OCI-LY7 (cell line): ENCODE data around the gene PTPRM. TPM values are rescaled to one million over a fixed set of nuclear protein-coding genes. Genes with fewer than 3 reads are reported as not detected.

ENCODE experiments used
- BruUV-seq: library from RNA; stranded (reverse); fragments of 400-500 nt; replicated peaks from 2 replicates; lab custom pipeline; 2021; lab: Mats Ljungman, UMichigan
- CTCF ChIA-PET: fragments of 300-600 bp; sonication (Branson Sonifier 250); formaldehyde crosslinking; loops from one replicate; lab custom pipeline; 2022; ENCODE audit warnings: antibody characterized with exemption; ENCODE audit not compliant: unreplicated experiment; lab: Charles Lee
- POLR2A ChIA-PET: fragments of 300-600 bp; sonication (Branson Sonifier 250); formaldehyde crosslinking; loops from one replicate; lab custom pipeline; 2022; ENCODE audit warnings: antibody characterized with exemption; lab: Charles Lee
- DNase-seq: peaks from one replicate; pipeline ENCODE4 v3.0.0-alpha.2; 2015; ENCODE audit warnings: low spot score
- H2AFZ ChIP-seq: fragments of 200-600 bp; sonication (generic), shearing (Covaris generic); 2 replicates; pipeline ENCODE4 v1.6.1; 2014; ENCODE audit warnings: mild to moderate bottlenecking, antibody characterized with exemption, low read length, moderate library complexity
- H3K27ac ChIP-seq: fragments of 200-600 bp; sonication (generic); 2 replicates; pipeline ENCODE4 v1.5.1; 2014; ENCODE audit warnings: mixed run types, low read depth, mild to moderate bottlenecking, moderate library complexity, low read length, inconsistent platforms; ENCODE audit not compliant: poor library complexity, severe bottlenecking
- H3K36me3 ChIP-seq: fragments of 200-600 bp; sonication (generic); 2 replicates; pipeline ENCODE4 v1.6.1; 2014; ENCODE audit warnings: mild to moderate bottlenecking, antibody characterized with exemption, low read length, moderate library complexity, mixed read lengths; ENCODE audit not compliant: insufficient read depth
- H3K4me1 ChIP-seq: fragments of 200-600 bp; sonication (generic); 2 replicates; pipeline ENCODE4 v1.5.1; 2014; ENCODE audit warnings: mild to moderate bottlenecking, low read length; ENCODE audit not compliant: insufficient read depth, poor library complexity, severe bottlenecking
- H3K4me2 ChIP-seq: fragments of 200-600 bp; sonication (generic); 2 replicates; pipeline ENCODE4 v1.6.1; 2014; ENCODE audit warnings: mild to moderate bottlenecking, low read length
- H3K4me3 ChIP-seq: fragments of 200-600 bp; sonication (generic); 2 replicates; pipeline ENCODE4 v1.5.1; 2014; ENCODE audit warnings: mild to moderate bottlenecking, low read depth, low read length; ENCODE audit not compliant: poor library complexity, severe bottlenecking
- H3K79me2 ChIP-seq: fragments of 200-600 bp; sonication (generic); 2 replicates; pipeline ENCODE4 v1.6.1; 2016; ENCODE audit warnings: low read depth, mild to moderate bottlenecking, low read length, moderate library complexity, mixed read lengths; ENCODE audit not compliant: insufficient read depth
- H3K9me2 ChIP-seq: fragments of 200-600 bp; sonication (generic); 2 replicates; pipeline ENCODE4 v1.6.1; 2016; ENCODE audit warnings: mild to moderate bottlenecking, low read length, mixed read lengths; ENCODE audit not compliant: insufficient read depth
- H3K9me3 ChIP-seq: fragments of 200-600 bp; sonication (generic); 2 replicates; pipeline ENCODE4 v1.6.1; 2014; ENCODE audit warnings: mild to moderate bottlenecking, mixed run types, low read length, mixed read lengths
- H4K20me1 ChIP-seq: fragments of 200-600 bp; sonication (generic); 2 replicates; pipeline ENCODE4 v1.6.1; 2014; ENCODE audit warnings: mild to moderate bottlenecking, antibody characterized with exemption, low read length, moderate library complexity, mixed read lengths; ENCODE audit not compliant: insufficient read depth
- EZH2phosphoT487 ChIP-seq: fragments of 200-600 bp; sonication (generic); IDR thresholded peaks from 2 replicates; pipeline ENCODE4 v1.6.1; 2018; ENCODE audit warnings: low read depth, borderline replicate concordance, mild to moderate bottlenecking, mixed run types, antibody characterized with exemption, low read length, moderate library complexity, mixed read lengths
- intact Hi-C: fragments of 100-400 bp; cut with micrococcal nuclease; formaldehyde crosslinking; loops from one replicate; pipeline ENCODE4 v1.10.0; 2022; ENCODE audit not compliant: unreplicated experiment
- total RNA-seq, 2 experiments: library from RNA; depleted of rRNA in 1 of 2; stranded (reverse); fragments of >200 nt in 1 of 2; shearing (Covaris generic) in 1 of 2; gene quantifications; 2 replicates each; pipeline ENCODE4 v1.2.3, GENCODE V29; 2014 to 2022
- TF ChIP-seq, protein P1 (sequence below): fragments of 200-600 bp; sonication (generic); conservative IDR thresholded peaks from 2 replicates; pipeline ENCODE4 v1.5.1; 2014; ENCODE audit warnings: mild to moderate bottlenecking, antibody characterized with exemption, low read length, moderate library complexity, mixed read lengths

The PTPRM gene
- total RNA-seq, 2 experiments from 2014 or later = not detected

DNA sequence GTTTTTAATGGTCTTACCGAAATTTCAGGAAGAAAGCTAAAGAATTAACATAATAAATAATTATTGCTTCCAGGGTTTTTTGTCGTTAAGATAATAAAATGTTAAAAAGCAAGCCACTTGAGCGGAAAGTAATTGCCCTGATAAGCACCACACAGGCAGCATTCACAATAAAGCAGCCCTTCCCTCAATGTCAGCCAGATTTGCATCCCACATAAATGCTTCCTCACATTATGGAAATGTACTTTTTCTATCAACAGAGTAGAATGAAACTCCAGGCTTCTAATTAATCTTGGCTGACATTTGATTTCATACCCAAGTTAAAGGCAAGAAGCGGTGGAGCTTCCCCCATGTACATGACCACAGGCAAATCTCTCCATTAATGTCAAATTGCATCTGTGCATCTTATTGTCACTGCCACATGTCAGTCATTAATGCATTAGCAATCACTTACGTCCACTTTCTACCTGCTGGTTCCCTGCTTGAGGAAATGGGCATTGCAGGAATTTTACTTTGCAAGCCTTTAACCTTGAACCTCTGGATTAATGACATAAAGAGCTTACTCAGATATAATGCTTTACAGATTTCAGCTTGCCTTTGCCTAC, 26.2 kb downstream of the PTPRM start:
- no peaks in the 10 kb centered on the region for H4K20me1 ChIP-seq
- no peak overlapping the region for H3K4me2 ChIP-seq
- no peak overlapping the region for H3K27ac ChIP-seq
- H2AFZ ChIP-seq = no peak overlapping the region
- H3K4me3 ChIP-seq = no peak overlapping the region
- BruUV-seq = no TSS peak
- no peaks in the 10 kb centered on the region for H3K79me2 ChIP-seq
- H3K9me2 ChIP-seq = no peaks in the 10 kb centered on the region
- ChIA-PET CTCF (no interaction called here), POLR2A (interaction anchor here (0.6 kb wide), 1 partner anchor 519 kb away, joined by 3 read pairs; no protein-coding TSS in a partner anchor)
- DNase-seq = no peak
- TF ChIP-seq EZH2phosphoT487 = no peak
- TF ChIP-seq, protein P1, sequence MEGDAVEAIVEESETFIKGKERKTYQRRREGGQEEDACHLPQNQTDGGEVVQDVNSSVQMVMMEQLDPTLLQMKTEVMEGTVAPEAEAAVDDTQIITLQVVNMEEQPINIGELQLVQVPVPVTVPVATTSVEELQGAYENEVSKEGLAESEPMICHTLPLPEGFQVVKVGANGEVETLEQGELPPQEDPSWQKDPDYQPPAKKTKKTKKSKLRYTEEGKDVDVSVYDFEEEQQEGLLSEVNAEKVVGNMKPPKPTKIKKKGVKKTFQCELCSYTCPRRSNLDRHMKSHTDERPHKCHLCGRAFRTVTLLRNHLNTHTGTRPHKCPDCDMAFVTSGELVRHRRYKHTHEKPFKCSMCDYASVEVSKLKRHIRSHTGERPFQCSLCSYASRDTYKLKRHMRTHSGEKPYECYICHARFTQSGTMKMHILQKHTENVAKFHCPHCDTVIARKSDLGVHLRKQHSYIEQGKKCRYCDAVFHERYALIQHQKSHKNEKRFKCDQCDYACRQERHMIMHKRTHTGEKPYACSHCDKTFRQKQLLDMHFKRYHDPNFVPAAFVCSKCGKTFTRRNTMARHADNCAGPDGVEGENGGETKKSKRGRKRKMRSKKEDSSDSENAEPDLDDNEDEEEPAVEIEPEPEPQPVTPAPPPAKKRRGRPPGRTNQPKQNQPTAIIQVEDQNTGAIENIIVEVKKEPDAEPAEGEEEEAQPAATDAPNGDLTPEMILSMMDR = no peak
- intact Hi-C loops = no loop called here
- H3K9me3 ChIP-seq = no peaks in the 10 kb centered on the region
- no peaks in the 10 kb centered on the region for H3K36me3 ChIP-seq
- H3K4me1 ChIP-seq = no peaks in the 10 kb centered on the region

DNA sequence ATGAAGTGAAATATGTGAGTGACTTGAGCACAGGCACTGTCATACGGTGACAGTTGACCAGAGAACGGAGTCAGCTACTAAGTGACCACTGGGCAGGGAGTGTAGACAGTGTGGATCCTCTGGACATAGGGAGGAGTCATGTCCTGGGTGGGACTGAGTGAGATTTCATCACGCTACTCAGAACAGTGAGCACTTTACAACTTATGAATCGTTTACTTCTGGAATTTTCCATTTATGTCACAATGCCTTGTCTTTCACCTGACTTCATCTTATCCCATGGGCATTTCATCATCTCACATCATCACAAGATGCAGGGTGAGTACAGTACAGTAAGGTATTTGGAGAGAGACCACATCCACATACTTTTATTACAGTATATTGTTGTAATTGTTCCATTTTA, 29.0 kb downstream of the PTPRM start:
- Histone ChIP-seq H2AFZ (no peak overlapping the region), H3K4me2 (no peak overlapping the region), H3K27ac (no peak overlapping the region), H3K9me3 (no peaks in the 10 kb centered on the region), H3K9me2 (no peaks in the 10 kb centered on the region), H3K36me3 (no peaks in the 10 kb centered on the region), H3K4me3 (no peak overlapping the region), H3K4me1 (no peaks in the 10 kb centered on the region), H4K20me1 (no peaks in the 10 kb centered on the region), H3K79me2 (no peaks in the 10 kb centered on the region)
- intact Hi-C loops = no loop called here
- ChIA-PET POLR2A (no interaction called here), CTCF (no interaction called here)
- no peak for TF ChIP-seq EZH2phosphoT487
- TF ChIP-seq, protein P1 = no peak
- BruUV-seq = no TSS peak
- no peak for DNase-seq

DNA sequence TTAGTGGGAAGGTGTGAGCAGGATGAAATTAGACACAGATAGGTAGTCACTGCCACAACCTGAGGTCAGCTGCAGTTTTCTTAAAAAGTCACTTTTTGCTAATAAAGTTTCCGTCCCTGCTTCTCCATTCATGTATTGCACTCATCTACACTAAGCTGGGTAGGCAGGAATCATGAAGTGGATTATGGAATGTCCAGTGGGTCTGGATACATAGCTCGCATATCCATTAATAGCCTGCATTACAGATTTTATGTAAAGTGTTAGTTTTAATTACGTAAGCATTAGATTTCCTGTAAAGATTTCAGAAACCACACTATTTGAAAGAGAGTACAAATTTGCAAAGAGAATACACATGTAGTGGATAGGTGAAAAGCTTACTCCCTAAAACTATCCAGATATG, 30.4 kb downstream of the PTPRM start:
- no TSS peak for BruUV-seq
- CTCF ChIA-PET = no interaction called here
- Histone ChIP-seq H3K9me2 (no peaks in the 10 kb centered on the region), H4K20me1 (no peaks in the 10 kb centered on the region), H3K79me2 (no peaks in the 10 kb centered on the region), H3K4me2 (no peak overlapping the region), H3K4me3 (no peak overlapping the region), H3K4me1 (no peaks in the 10 kb centered on the region), H2AFZ (no peak overlapping the region), H3K9me3 (no peaks in the 10 kb centered on the region), H3K27ac (no peak overlapping the region), H3K36me3 (no peaks in the 10 kb centered on the region)
- POLR2A ChIA-PET = interaction anchor here (0.6 kb wide), 2 partner anchors 185 to 210 kb away, joined by 3 read pairs; no protein-coding TSS in a partner anchor
- intact Hi-C loops = no loop called here
- DNase-seq = no peak
- TF ChIP-seq, protein P1 = no peak
- no peak for TF ChIP-seq EZH2phosphoT487
